Ovary (tissue), 3 donors: Measurements from ENCODE around the gene ITPR3.

ENCODE experiments used
- POLR2A ChIP-seq: fragments of 450-650 bp; IDR thresholded peaks from one replicate; pipeline ENCODE4 v1.6.1; 2017; ENCODE audit warnings: antibody characterized with exemption, mild to moderate bottlenecking, moderate library complexity
- TF ChIP-seq, protein P1 (sequence below), 3 donors: fragments of 450-650 bp in 2 of 3; fragments of 200-600 bp in 1 of 3; IDR thresholded peaks; one replicate each; pipeline versions ENCODE4 v1.5.1 to v1.8.0; 2016 to 2022; ENCODE audit warnings: antibody characterized with exemption in 3 of 3, mild to moderate bottlenecking in 1 of 3
- donor health status: DM: no; HTN: no; CAD: no.

DNA sequence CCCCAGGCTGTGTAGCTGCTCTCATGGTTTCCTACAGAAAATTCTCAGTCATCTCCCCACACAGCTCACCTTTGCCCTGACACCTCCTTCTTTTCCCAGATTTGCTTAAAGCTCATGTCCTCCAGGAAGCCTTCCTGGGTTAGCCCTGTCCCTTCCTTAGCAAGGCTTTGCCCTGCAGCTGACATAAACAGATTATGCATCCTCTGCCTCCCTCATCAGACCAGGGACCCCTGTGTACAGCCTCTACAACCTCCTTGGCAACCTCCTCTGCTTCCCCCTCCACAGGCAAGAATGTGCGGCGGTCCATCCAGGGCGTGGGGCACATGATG is 50.6 kb downstream of the ITPR3 start:
- TF ChIP-seq, protein P1, sequence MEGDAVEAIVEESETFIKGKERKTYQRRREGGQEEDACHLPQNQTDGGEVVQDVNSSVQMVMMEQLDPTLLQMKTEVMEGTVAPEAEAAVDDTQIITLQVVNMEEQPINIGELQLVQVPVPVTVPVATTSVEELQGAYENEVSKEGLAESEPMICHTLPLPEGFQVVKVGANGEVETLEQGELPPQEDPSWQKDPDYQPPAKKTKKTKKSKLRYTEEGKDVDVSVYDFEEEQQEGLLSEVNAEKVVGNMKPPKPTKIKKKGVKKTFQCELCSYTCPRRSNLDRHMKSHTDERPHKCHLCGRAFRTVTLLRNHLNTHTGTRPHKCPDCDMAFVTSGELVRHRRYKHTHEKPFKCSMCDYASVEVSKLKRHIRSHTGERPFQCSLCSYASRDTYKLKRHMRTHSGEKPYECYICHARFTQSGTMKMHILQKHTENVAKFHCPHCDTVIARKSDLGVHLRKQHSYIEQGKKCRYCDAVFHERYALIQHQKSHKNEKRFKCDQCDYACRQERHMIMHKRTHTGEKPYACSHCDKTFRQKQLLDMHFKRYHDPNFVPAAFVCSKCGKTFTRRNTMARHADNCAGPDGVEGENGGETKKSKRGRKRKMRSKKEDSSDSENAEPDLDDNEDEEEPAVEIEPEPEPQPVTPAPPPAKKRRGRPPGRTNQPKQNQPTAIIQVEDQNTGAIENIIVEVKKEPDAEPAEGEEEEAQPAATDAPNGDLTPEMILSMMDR (IDR thresholded peaks at IDR 0.05): no peak
- TF ChIP-seq POLR2A: no peak
